Activated naive CD8-positive, alpha-beta T cell treated with anti-CD3 and anti-CD28 coated beads, Interleukin-2, amount 50 U/mL, for 16 hours (primary cell): ENCODE data around the gene PASK.

Source experiments
- DNase-seq: peaks from one replicate; pipeline ENCODE4 v3.0.0-alpha.2; 2020; ENCODE audit warnings: low read depth, low spot score

The PASK gene

DNA sequence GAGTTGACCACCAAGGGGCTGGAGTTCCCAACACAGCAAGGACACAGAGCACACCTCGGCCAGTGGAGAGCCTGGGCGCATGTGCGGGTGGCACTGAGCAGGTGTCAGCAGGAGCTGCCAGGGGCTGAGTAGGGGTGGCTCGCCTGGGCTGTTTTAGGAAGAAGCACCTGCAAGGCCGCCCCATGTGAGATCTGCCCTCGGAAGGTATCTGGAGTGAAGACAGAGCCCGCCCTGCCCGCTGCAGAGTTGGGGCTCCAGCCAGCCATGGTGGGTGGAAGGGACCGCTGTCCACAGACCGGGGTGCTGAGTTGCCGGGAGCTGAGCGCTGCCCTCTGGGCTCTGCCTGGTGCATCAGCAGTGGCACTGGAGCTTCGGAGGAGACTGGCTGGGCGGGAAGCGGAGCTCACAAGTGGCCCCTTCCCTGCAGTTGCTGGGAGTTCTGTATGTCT is 82.4 kb downstream of the PASK start:
- DNase-seq: no peak

DNA sequence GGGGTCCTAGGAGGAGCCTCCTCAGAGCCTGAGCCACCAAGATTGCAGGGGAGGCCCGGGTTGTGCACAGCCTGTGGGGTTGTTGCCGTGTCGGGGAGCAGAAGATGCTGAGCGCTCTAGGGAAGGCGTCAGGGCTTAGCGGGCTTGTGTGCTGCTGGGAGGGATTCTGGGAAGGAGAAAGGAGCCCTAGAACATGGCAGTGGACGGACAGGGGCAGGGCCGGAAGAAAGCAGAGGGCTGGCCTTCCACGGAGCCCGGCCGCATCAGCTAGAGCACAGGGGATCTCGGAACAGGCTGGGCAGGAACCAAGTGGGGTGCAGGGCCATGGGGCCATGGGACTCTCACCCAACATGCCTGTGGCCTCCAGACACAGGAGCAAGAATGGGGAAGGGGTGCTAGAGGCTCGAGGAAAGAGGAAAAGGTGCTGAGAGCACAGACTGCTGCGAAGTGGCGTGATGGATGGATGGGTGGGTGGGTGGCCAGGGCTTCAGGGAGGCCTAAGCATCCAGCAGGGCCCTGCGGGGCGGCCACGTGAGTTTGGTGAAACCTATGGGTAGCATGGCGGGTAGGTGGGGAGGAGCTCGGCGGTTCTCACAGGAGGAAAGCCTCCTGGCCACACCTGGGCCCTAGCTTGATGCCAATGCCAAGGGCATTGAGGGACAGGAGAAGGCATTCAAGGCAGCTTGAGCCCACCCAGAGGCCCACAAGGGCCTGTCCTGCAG is 82.9 kb downstream of the PASK start:
- DNase-seq: no peak

DNA sequence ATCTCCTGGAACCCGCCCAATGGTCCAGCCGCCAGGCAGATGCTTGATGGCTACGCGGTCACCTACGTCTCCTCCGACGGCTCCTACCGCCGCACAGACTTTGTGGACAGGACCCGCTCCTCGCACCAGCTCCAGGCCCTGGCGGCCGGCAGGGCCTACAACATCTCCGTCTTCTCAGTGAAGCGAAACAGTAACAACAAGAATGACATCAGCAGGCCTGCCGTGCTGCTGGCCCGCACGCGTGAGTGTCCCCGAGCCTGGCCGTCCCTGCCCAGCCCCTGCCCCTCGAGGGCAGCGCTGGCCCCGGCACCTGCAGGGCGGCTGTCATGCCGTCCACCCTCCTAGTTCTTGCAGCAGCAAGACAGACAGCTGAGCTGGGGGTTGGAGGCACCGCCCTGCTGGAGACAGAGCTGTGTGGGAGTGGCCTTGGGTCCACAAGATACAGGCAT is 83.9 kb downstream of the PASK start:
- DNase-seq: no peak

DNA sequence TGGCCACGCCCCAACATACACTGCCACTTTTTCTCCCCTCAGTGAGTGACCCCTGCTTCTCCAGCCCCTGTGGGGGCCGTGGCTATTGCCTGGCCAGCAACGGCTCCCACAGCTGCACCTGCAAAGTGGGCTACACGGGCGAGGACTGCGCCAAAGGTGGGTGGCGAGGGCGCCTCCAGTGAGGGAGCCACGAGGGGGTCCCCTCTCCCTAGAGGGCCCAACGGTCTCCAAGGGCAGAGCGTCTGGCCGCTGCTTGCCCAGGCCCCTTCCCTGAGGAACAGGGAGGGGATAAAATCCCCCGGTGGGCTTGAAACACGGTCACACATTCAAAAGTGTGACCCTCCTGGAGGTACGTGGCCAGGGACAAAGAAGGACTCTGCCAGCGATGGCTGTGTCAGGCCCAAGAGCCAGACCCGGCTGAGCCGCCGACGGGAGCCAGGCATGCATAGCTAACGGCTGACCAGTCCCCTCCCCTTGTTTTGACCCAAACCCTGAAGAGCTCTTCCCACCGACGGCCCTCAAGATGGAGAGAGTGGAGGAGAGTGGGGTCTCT is 84.4 kb downstream of the PASK start:
- no peak for DNase-seq

DNA sequence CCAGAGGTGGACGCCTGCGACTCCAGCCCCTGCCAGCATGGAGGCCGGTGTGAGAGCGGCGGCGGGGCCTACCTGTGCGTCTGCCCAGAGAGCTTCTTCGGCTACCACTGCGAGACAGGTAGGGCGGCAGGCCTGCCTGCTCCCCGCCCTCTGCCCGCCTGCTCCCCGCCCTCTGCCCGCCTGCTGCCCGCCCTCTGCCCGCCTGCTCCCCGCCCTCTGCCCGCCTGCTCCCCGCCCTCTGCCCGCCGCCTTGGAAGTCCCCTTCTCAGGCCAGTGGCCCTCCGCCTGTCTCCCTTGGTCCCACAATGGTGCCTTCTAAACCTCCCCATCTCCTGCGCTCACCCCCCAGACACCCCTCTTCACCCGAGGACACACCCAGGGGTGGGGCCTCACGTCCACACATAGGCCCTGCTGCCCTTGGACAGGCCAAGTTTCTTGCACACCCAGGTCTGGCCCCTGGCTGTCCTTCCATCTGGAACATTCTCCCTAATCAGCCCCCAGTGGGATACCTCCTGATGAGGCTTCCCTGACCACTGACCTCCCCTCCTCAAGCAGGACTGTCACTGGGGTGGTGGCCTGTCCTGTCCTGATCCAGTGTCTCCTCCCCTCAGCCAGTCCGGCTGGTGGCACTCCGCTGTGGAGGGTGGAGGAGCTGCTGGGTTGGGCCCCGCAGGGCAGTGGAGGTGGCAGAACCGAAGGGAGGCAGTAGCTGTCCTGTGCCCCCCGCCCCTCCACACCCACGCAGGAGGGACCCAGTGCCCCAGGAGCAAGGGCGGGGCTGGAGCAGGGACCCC is 85.1 kb downstream of the PASK start:
- no peak for DNase-seq

DNA sequence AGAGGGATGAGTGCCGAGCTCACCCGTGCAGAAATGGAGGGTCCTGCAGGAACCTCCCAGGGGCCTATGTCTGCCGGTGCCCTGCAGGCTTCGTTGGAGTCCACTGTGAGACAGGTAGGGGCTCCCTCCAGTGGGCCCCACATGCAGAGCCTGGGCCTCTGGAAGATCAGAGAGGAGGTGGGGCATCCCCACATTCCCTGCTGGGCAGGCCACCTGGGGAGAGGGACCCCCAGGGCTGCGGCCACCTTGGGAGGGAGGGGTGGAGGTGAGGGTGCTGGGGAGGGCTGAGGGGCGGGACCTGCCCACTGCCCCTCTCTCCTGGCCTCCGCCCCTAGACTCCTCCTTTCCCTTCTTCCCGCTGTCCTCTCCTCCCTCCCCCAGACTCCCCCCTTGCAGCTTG is 85.7 kb downstream of the PASK start:
- DNase-seq: no peak

DNA sequence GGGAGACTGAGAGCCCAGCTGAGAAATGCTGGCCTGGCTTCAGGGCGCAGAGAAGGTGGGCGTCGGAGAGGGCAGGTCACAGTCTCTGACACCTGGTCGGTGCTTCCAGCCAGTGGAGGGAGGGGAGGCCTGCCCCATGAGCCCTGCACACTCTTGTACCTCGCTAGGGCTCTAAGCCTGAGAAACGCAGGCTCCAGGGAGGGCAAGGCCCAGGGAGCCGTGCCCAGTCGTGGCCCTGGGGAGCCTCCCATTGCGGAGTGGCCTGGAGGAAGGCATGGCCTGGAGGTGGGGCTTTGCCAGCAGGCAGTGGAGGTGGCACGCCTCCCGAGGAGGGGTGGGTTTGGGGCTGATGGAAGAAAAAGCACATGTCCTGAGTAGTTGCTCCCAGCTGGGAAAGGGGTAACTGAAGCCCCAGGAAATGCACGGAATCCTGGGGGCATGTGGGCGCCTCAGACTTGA is 86.2 kb downstream of the PASK start:
- no peak for DNase-seq

DNA sequence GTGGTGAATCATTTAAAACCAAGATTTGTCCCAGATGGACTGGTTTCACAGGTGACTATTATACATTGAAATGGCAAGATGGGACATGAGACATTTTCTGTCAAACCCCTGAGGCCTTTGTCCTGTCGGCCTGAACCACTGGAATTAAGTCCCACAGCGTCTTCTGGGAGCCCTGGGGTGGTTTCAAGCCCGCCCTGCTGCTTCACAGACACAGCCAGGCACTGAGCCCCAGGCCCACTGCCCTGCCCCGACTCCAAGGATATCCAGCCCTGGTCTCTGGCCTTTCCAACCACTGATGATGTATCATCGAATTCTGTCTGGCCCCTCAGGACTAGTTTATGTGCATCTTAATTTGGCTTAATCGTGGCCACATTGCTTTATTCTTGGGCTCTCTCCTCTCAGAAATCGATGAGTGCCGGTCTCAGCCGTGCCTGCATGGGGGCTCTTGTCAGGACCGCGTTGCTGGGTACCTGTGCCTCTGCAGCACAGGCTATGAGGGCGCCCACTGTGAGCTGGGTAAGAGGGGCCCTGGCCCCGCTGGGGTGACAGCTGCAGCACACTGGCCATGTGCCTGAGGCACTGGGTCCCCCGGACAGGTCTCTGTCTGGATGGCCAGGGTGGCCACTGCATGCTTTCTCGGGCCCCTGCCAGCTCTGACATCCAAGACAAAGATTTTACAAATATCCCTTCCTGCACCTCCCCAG is 86.7 kb downstream of the PASK start:
- no peak for DNase-seq

DNA sequence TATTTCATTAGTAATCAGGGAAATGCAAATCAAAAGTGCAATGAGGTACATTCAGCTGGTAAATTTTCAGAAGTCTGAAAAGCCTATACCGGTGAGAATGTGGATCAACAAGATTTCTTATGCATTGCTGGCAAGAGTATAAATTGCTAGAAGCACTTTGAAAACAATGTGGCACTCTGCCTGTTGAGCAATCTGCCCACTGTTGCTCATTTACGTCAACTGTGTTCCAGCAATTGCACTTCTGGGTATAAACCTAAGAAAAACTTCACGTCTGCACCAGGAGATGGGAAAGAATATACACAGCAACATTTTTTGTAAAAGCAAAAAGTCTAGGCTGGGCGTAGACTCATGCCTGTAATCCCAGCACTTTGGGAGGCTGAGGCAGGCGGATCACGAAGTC is 88.0 kb downstream of the PASK start:
- DNase-seq: no peak
